Gastrocnemius medialis (tissue), 4 donors: ENCODE measurements around the gene DNAJC17. TPM values are rescaled to one million over a fixed set of nuclear protein-coding genes. Genes with fewer than 3 reads are reported as not detected.

Experiments used
- ATAC-seq, 2 donors: fragments of 150-250 bp; one replicate each; pipeline ENCODE4 v1.9.1; 2016
- DNase-seq, 2 donors: peaks; one replicate each; pipeline ENCODE4 v3.0.0-alpha.2; 2019
- H3K27ac ChIP-seq, 4 donors: fragments of 200-600 bp; sonication (generic); 1 replicate in 1 of 4; 2 replicates in 3 of 4; pipeline ENCODE4 v1.5.1; 2016 to 2018; ENCODE audit warnings: mild to moderate bottlenecking in 2 of 4, moderate library complexity in 1 of 4
- H3K27me3 ChIP-seq, 3 donors: fragments of 200-600 bp; sonication (generic) in 2 of 3; 1 replicate in 1 of 3; 2 replicates in 2 of 3; pipeline versions ENCODE4 v1.5.1 to v1.6.0; 2016 to 2019; ENCODE audit warnings: mild to moderate bottlenecking in 1 of 3, moderate library complexity in 1 of 3
- H3K36me3 ChIP-seq, 2 donors: fragments of 200-600 bp; sonication (generic) in 1 of 2; one replicate each; pipeline ENCODE4 v1.5.1; 2017 to 2018
- H3K4me1 ChIP-seq, 2 donors: fragments of 200-600 bp; sonication (generic) in 1 of 2; one replicate each; pipeline ENCODE4 v1.5.1; 2016 to 2017; ENCODE audit warnings: mild to moderate bottlenecking in 2 of 2
- H3K4me3 ChIP-seq, 4 donors: fragments of 200-600 bp; sonication (generic) in 3 of 4; 1 replicate in 1 of 4; 2 replicates in 3 of 4; pipeline ENCODE4 v1.5.1; 2016 to 2019; ENCODE audit warnings: mild to moderate bottlenecking in 2 of 4
- H3K9me3 ChIP-seq, 3 donors: fragments of 200-600 bp; sonication (generic) in 2 of 3; 1 replicate in 1 of 3; 2 replicates in 2 of 3; pipeline ENCODE4 v1.5.1; 2016 to 2019
- POLR2A ChIP-seq, 2 donors: fragments of 450-650 bp; IDR thresholded peaks; one replicate each; pipeline ENCODE4 v1.6.1; 2017; ENCODE audit warnings: antibody characterized with exemption in 2 of 2, mild to moderate bottlenecking in 2 of 2, moderate library complexity in 2 of 2
- in situ Hi-C, 4 donors: fragments of 200-750 bp; cut with MboI; loops; one replicate each; pipeline versions ENCODE4 v1.15.0 to v1.8.0; 2017; ENCODE audit warnings: low sequenced_read_pairs in 4 of 4
- intact Hi-C: fragments of 100-400 bp; cut with DNase I; formaldehyde crosslinking; loops from one replicate; pipeline ENCODE4 v1.15.1; 2023; ENCODE audit warnings: low total_unique reads
- total RNA-seq, 4 donors: library from RNA; depleted of rRNA; stranded (reverse); fragments of >200 nt; gene quantifications; one replicate each; pipeline versions ENCODE4 v1.1.0 to v1.2.3, GENCODE V29; 2016
- TF ChIP-seq, protein P1 (sequence below), 5 experiments: fragments of 450-650 bp in 3 of 5; fragments of 200-600 bp in 2 of 5; sonication (generic) in 2 of 5; IDR thresholded peaks in 4 of 5; conservative IDR thresholded peaks in 1 of 5; 1 replicate in 4 of 5; 2 replicates in 1 of 5; pipeline ENCODE4 v1.5.1; 2016 to 2019; ENCODE audit warnings: antibody characterized with exemption in 5 of 5, mild to moderate bottlenecking in 3 of 5, moderate library complexity in 3 of 5

Gene DNAJC17
- total RNA-seq, 4 donors from 2014 or later = 5.3 to 25.0 (median 11.4) TPM

DNA sequence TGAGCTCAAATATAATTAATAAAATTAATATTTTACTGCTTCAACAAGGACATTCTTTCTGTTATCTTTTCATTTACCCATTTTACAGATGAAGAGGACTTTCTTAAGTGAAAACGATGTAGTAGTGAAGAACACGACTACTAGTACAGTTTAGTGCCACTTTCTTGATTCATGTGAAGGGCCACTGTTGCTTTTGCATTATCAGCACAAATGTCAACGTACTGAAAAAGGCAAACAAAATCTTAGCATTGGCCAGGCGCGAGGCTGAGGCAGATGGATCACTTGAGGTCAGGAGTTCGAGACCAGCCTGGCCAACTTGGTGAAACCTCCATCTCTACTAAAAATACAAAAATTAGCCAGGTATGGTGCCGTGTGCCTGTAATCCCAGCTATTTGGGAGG lies 11.8 kb upstream of the DNAJC17 start:
- no peak for TF ChIP-seq POLR2A (IDR thresholded peaks at IDR 0.05)
- TF ChIP-seq, protein P1, sequence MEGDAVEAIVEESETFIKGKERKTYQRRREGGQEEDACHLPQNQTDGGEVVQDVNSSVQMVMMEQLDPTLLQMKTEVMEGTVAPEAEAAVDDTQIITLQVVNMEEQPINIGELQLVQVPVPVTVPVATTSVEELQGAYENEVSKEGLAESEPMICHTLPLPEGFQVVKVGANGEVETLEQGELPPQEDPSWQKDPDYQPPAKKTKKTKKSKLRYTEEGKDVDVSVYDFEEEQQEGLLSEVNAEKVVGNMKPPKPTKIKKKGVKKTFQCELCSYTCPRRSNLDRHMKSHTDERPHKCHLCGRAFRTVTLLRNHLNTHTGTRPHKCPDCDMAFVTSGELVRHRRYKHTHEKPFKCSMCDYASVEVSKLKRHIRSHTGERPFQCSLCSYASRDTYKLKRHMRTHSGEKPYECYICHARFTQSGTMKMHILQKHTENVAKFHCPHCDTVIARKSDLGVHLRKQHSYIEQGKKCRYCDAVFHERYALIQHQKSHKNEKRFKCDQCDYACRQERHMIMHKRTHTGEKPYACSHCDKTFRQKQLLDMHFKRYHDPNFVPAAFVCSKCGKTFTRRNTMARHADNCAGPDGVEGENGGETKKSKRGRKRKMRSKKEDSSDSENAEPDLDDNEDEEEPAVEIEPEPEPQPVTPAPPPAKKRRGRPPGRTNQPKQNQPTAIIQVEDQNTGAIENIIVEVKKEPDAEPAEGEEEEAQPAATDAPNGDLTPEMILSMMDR (IDR thresholded peaks at IDR 0.05 in 4 of 5, conservative IDR thresholded peaks at IDR 0.05 in 1 of 5) = no peak
- in situ Hi-C loops = no loop called here

DNA sequence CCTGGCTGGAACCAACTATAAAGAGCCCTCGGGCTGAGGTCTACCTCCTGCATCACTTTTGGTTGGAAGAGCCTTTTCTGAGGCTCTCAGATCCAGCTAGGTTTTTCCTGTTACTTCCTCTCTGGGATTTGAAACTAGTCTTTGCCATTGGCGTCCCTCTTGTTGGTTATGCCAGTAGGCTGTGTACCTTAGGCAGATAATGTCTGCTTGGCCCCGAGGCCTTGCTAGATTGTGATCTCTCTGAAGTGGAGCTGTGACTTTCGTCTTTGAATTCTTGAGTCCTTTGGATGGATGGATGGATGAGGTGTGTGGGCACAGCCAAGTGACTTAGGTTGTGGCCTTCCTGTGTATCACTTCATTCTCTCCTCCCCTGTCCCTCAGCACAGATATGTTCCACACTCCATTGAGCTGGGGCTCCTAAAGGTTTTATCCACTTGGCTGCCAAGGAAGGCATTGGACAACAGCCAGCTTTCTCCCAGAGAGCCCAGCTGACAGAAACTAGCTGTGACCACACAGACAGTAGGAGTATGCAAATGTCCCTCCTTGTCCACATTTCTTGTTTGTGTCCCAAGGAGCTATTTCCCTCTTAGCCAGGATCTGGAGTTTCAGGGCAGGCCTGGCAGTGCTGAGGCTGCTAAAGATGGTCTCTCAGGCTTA lies 7.9 kb upstream of the DNAJC17 start:
- Histone ChIP-seq H3K9me3 (no peaks in the 10 kb centered on the region), H3K4me1 (no peaks in the 10 kb centered on the region), H3K27ac (no peak overlapping the region), H3K36me3 (peaks cover 0 to 19% of the 10 kb centered on the region in 2 donors), H3K4me3 (no peak overlapping the region), H3K27me3 (no peaks in the 10 kb centered on the region)
- DNase-seq (no peak), ATAC-seq (no peak)
- in situ Hi-C loops (no loop called here), intact Hi-C loops (no loop called here)
- TF ChIP-seq POLR2A (IDR thresholded peaks at IDR 0.05) = no peak
- TF ChIP-seq, protein P1 (IDR thresholded peaks at IDR 0.05 in 4 of 5, conservative IDR thresholded peaks at IDR 0.05 in 1 of 5) = no peak

More for the DNA sequence above, 11.8 kb upstream of the DNAJC17 start:
- no peaks in the 10 kb centered on the region for H3K36me3 ChIP-seq
- H3K27me3 ChIP-seq = no peaks in the 10 kb centered on the region
- no peak overlapping the region for H3K27ac ChIP-seq
- no peaks in the 10 kb centered on the region for H3K9me3 ChIP-seq
- intact Hi-C loops = no loop called here
- ATAC-seq (no peak), DNase-seq (no peak)
- no peak overlapping the region for H3K4me3 ChIP-seq
- H3K4me1 ChIP-seq = no peaks in the 10 kb centered on the region

DNA sequence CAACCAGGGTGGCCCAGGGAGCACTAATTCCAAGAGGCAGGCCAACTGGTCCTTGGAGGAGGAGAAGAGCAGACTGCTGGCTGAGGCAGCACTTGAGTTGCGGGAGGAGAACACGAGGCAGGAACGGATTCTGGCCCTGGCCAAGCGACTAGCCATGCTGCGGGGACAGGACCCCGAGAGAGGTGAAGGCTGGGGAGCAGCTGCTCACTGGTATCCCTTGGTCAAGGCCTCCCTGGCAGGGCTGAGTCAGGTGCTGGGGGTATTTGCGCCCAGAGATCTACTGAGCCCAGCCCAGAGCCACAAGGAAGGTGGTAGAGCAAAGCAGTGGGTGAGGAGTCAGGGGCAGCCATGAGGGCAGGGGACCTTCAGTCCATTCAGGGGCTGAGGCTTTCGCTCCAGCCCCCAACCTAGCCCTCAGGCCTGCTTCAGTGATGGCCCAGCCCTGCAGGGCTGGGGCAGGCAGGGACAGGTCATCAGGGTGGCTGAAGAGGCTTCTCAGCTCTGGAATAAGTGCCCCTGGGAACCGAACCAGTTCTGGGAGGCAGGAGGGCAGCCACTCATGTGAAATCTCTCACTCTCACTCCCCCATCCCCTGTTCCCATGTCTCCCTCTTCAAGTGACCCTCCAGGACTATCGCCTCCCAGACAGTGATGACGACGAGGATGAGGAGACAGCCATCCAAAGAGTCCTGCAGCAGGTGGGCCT lies 5.6 kb upstream of the DNAJC17 start:
- Histone ChIP-seq H3K27me3 (no peaks in the 10 kb centered on the region), H3K4me1 (peaks cover 0 to 6% of the 10 kb centered on the region in 2 donors), H3K4me3 (no peak overlapping the region), H3K36me3 (peaks cover 0 to 26% of the 10 kb centered on the region in 2 donors), H3K27ac (no peak overlapping the region), H3K9me3 (no peaks in the 10 kb centered on the region)
- in situ Hi-C loops = no loop called here
- TF ChIP-seq POLR2A (IDR thresholded peaks at IDR 0.05) = no peak
- TF ChIP-seq, protein P1 (IDR thresholded peaks at IDR 0.05 in 4 of 5, conservative IDR thresholded peaks at IDR 0.05 in 1 of 5) = no peak
- DNase-seq (no peak), ATAC-seq (no peak)
- intact Hi-C loops = no loop called here

DNA sequence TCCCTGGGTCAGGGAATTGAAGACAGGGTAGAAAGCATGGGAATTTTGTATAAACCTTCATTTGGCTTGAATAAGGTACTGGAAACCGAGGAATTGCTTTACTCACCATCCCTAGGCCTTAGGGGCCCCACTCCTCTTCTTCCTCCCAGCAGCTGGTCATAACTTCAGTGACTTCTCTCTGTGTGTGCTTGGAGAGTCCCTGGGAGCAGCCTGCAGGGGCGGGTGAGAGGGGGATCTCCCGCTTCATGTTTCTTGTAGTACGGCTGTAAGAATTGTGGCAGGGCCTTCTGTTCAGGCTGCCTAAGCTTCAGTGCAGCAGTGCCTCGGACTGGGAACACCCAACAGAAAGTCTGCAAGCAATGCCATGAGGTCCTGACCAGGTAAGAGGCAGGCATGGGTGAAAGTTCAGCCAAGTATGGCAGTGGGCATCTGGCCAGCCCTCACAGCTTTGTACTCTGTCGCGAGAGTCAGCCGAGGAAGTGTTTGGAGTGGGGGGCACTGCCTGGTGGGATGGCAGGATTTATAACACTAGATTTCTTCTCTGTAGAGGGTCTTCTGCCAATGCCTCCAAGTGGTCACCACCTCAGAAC lies 1.7 kb upstream of the DNAJC17 start:
- Histone ChIP-seq H3K36me3 (peaks cover 0 to 26% of the 10 kb centered on the region in 2 donors), H3K4me3 (no peak overlapping the region), H3K27me3 (no peaks in the 10 kb centered on the region), H3K9me3 (no peaks in the 10 kb centered on the region), H3K27ac (no peak overlapping the region), H3K4me1 (peaks cover 6 to 20% of the 10 kb centered on the region in 2 donors)
- TF ChIP-seq, protein P1 (IDR thresholded peaks at IDR 0.05 in 4 of 5, conservative IDR thresholded peaks at IDR 0.05 in 1 of 5) = no peak
- TF ChIP-seq POLR2A (IDR thresholded peaks at IDR 0.05) = no peak
- in situ Hi-C loops = loop anchor here in 2 of 4 donors (10.0 kb wide), 1 partner anchor 54 kb away; the partner anchor contains the start of gene RMDN3 (in 2 of the 2)
- intact Hi-C loops = loop anchor here (5.0 to 10.0 kb wide), 3 partner anchors 47 to 214 kb away; partner anchors contain the start of genes GCHFR, KNL1 and VPS18
- ATAC-seq = no peak
- DNase-seq = no peak
